ENCODE measurements around the gene KIAA0513.

KIAA0513 gene

GRCh38 chr16:85123891-85124635, 96.5 kb downstream of the KIAA0513 start:
- no peak for DNase-seq

- DNase-seq = no peak
Observed at GRCh38 chr16:85124636-85125346, 97.2 kb downstream of the KIAA0513 start.

- DNase-seq = no peak
Observed at GRCh38 chr16:85125570-85126393, 98.2 kb downstream of the KIAA0513 start.

- no peak for DNase-seq
Observed at GRCh38 chr16:85126394-85126704, 98.8 kb downstream of the KIAA0513 start.

- DNase-seq = no peak
Observed at GRCh38 chr16:85126705-85127378, 99.2 kb downstream of the KIAA0513 start.

- no peak for DNase-seq
Observed at GRCh38 chr16:85127379-85127723, 99.8 kb downstream of the KIAA0513 start.

- no peak for DNase-seq
Observed at GRCh38 chr16:85128079-85128837, 100.7 kb downstream of the KIAA0513 start.

GRCh38 chr16:85129876-85130704, 102.5 kb downstream of the KIAA0513 start:
- no peak for DNase-seq

- DNase-seq = no peak
Observed at GRCh38 chr16:85130705-85131028, 103.1 kb downstream of the KIAA0513 start.

GRCh38 chr16:85132456-85133289, 105.1 kb downstream of the KIAA0513 start:
- no peak for DNase-seq

GRCh38 chr16:85133290-85133599, 105.7 kb downstream of the KIAA0513 start:
- DNase-seq = no peak

GRCh38 chr16:85134076-85134788, 106.6 kb downstream of the KIAA0513 start:
- no peak for DNase-seq

- DNase-seq = no peak
Observed at GRCh38 chr16:85134789-85135142, 107.2 kb downstream of the KIAA0513 start.

GRCh38 chr16:85136213-85136701, 108.7 kb downstream of the KIAA0513 start:
- DNase-seq = no peak

GRCh38 chr16:85136702-85137322, 109.2 kb downstream of the KIAA0513 start:
- no peak for DNase-seq

GRCh38 chr16:85137323-85138072, 109.9 kb downstream of the KIAA0513 start:
- no peak for DNase-seq

- no peak for DNase-seq
Observed at GRCh38 chr16:85138073-85138824, 110.7 kb downstream of the KIAA0513 start.
